ENCODE measurements around the gene PSMF1.

DNA sequence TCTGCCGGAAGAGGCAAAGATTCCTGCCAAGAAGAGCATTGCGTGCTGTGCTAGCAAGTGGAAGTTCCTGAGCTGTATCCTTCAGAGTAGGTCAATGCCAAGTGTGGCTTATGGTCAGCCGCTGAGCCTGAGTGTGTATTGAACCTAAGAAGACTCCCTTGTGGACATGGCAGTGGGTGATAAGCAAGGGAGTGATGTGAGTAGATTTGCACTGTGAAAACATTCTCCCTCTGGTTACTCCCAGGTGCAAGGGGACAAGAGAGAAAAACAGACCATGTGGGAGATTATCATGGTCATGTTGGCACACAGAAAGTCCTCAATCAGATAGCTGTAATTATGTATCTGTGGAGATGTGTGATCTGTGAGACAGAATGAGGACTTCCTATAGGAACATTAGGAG lies 72.4 kb downstream of the PSMF1 start:
- TF ChIP-seq, protein P1, sequence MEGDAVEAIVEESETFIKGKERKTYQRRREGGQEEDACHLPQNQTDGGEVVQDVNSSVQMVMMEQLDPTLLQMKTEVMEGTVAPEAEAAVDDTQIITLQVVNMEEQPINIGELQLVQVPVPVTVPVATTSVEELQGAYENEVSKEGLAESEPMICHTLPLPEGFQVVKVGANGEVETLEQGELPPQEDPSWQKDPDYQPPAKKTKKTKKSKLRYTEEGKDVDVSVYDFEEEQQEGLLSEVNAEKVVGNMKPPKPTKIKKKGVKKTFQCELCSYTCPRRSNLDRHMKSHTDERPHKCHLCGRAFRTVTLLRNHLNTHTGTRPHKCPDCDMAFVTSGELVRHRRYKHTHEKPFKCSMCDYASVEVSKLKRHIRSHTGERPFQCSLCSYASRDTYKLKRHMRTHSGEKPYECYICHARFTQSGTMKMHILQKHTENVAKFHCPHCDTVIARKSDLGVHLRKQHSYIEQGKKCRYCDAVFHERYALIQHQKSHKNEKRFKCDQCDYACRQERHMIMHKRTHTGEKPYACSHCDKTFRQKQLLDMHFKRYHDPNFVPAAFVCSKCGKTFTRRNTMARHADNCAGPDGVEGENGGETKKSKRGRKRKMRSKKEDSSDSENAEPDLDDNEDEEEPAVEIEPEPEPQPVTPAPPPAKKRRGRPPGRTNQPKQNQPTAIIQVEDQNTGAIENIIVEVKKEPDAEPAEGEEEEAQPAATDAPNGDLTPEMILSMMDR (IDR thresholded peaks at IDR 0.05; ENCODE audit: extremely low read depth in 1 of 2, insufficient read depth in 1 of 2, low read depth in 1 of 2, low read length in 2 of 2): no peak
- TF ChIP-seq, protein P2, sequence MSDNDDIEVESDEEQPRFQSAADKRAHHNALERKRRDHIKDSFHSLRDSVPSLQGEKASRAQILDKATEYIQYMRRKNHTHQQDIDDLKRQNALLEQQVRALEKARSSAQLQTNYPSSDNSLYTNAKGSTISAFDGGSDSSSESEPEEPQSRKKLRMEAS (IDR thresholded peaks at IDR 0.05; ENCODE audit: insufficient read depth, insufficient read length): no peak

All from endothelial cell of umbilical vein (primary cell).